SKM-1 (cell line): ENCODE data around the gene SLC8A3.
"Not testable (repeated sequence)": the region's sequence is repeated elsewhere in the genome, so short reads cannot be mapped to it uniquely, and the experiment has no call there.

Experiments used
- DNase-seq: peaks from one replicate; lab custom pipeline; 2025; ENCODE audit not compliant: unreplicated experiment; lab: John Stamatoyannopoulos, UW

SLC8A3 gene, protein sequence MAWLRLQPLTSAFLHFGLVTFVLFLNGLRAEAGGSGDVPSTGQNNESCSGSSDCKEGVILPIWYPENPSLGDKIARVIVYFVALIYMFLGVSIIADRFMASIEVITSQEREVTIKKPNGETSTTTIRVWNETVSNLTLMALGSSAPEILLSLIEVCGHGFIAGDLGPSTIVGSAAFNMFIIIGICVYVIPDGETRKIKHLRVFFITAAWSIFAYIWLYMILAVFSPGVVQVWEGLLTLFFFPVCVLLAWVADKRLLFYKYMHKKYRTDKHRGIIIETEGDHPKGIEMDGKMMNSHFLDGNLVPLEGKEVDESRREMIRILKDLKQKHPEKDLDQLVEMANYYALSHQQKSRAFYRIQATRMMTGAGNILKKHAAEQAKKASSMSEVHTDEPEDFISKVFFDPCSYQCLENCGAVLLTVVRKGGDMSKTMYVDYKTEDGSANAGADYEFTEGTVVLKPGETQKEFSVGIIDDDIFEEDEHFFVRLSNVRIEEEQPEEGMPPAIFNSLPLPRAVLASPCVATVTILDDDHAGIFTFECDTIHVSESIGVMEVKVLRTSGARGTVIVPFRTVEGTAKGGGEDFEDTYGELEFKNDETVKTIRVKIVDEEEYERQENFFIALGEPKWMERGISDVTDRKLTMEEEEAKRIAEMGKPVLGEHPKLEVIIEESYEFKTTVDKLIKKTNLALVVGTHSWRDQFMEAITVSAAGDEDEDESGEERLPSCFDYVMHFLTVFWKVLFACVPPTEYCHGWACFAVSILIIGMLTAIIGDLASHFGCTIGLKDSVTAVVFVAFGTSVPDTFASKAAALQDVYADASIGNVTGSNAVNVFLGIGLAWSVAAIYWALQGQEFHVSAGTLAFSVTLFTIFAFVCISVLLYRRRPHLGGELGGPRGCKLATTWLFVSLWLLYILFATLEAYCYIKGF

DNA sequence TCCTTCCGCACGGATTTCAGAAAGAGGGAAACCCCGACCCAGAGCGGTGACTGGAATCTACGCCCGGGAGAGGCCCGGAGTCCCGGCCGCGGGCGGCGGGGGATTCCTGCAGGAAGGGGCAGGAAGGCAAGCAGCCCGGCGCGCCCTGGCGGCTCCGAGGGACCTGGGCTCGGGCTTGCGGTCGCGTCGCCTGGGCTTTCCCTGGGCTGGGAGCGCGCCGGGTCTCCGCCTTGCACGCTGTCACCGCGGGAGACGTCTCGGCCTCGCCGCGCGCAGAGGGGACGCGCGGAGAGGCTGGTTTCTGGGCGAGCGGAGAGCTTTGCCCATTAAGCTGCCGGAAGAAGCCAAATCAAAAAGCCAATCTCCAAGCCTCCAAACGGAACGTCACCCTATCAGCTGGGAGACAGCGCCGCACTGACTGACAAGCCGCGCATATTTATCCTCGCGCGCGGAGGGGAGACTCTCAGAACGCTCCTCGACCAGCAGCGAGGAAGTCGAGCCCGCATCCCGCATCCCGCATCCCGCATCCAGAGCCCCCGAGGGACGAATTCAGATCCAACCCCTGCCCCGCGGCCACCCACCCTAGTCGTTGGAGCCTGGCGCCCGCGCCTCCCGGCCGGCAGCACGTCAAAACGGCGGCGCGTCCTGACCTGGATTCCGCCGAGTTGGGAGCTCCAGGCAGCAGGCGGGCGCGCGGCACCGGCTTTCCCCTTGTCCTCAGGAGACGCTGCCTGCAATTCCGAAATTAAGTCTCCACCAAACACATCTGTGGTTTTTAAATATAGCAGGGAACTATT is at the start of gene SLC8A3:
Gene SLC8A3, minus strand, starts transcription at position 293 of the 797 bp plus-strand sequence. CDS start 20,529 bp downstream, outside the sequence.
- no peak for DNase-seq

DNA sequence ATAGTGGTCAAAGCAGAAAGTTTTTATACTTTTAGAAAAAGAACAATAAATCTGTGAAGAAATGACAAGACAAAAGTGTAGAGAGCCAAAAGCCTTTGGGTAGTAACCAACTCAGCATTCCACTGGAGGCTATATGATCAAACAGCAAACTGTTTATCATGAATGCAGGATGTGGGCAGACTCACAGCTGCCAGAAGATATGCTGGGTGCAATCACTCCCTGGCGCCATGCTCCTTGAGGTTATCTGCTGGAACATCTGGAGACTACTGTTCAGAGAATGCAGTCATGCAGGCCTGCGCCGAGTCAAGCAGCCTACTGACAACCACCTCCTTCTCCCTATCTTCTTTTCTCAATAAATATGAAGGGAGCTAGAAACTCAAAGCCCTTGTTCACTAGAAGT is 49.0 kb upstream of the SLC8A3 start:
- no peak for DNase-seq

DNA sequence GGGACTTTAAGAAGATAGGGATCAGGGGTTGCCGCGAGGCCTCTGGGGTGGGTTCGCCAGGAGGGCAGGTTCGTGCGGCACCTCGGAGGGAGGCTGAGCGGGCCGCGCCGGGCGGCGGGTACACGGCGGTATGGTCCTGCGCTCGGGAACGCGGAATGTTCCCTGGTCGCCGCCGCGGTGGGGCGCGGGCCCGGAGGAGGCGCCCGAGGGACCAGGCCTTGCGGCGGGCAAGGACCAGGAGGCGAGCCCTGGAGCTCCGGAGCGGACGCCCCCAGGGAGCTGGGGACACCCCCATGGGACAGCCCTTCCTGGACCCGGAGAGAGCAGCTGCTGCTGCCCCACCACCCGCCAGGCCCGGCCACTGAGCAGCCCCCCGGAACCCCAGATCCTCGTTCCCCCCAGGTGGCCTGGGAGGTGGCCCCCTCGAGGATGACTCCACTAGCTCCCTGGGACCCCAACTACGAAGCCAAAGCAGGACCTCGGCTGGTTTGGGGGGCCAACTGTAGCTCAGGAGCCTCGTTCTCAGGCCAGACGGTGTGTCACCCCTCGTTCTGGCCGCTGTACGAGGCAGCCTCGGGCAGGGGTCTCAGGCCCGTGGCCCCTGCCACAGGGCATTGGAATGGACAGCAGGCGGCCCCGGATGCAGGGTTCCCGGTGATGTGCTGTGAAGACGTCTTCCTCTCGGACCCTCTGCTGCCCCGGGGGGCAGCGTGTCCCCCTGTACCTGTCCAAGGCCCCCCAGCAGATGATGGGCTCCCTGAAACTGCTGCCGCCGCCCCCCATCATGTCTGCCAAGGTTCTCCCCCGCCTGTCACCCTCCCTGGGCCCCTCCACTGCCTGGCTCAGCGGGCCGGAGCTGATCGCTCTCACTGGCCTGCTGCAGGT is 45.6 kb upstream of the SLC8A3 start:
- DNase-seq, result no peak

DNA sequence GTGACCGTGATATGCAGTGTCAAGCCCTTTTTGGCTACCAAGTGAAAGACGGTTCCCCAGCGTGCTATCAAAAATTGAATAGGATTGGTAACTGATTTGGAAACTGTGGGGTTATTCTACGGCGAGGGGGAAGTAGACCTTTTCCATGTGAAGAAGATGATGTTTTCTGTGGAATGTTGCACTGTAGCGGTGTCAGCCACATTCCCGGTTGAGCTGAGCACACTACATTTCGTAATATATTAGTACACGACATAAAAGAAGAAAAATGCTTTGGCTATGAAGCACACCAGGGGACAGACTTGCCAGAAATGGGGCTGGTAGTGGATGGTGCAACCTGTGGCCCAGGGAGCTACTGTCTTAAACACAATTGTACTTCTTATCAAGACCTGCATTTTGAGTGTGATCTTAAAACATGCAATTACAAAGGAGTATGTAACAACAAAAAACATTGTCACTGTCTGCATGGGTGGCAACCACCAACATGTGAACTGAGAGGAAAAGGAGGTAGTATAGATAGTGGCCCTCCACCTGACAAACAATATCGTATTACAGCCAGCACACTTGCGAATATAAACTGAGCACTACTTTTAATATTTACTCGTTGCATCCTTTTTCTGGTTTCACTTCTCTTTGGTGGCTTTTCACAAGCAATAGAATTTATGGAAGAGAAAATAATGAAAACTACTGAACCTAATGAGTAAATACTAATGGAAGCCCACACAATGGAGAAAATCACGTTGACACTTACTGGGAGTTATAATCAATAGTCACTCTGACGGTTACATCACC is 43.2 kb upstream of the SLC8A3 start:
- DNase-seq, result not testable (repeated sequence)

DNA sequence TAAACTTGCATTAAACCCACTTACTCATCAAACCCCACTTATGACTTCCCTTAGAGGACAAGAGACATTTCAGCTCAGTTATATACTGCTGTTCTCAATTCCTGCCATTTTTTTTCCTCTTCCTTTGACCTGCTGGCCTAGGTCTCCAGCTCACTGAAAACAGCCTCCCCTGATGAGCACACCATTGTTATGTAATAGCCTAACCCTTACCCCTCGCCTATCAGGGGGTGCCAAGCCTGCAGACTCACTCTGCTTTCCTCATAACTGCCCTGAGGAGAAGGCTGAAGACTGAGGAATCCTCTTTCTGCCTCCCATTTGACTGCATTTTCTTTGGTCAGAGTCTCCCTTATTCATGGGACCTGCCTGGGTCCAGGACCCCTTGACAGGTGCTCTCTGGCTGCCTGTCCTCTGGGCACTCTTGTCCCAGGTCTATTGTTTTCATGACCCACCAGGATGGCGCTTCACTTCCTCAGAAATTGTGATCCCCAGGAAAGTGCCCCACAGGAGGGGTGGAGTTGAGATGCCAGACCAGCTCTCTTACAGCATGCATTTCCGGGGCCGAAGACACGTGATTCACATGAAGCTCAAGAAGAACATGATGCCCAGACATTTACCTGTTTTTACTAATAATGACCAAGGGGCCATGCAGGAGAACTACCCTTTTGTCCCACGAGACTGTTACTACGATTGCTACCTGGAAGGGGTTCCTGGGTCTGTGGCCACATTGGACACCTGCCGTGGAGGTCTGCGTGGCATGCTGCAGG is 41.3 kb upstream of the SLC8A3 start:
- not testable (repeated sequence) for DNase-seq

DNA sequence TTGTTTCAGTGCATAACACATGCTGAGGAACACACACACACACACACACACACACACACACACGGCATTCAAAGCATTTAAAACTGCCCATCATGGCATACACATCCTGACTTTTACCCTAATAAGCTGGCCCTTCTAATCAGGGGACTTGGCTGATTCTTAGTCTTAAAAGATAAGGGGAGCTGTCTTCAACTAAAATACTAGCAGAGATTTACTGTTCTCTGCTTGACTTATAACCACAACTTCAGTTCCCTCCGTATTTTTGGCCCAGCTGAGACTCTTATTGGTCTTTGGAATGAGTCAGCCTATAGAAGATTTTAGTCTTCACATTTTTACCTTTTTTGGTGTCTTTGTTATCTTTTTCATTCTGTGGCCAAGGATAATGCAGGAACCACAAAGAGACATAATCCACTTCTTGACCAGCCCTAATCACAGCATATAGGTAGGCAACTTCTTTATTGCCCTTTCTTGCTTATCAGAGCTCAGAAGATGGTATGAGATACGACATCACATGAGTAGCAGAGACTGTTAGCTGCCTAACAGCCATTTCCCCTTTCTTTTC is 25.1 kb upstream of the SLC8A3 start:
- no peak for DNase-seq

DNA sequence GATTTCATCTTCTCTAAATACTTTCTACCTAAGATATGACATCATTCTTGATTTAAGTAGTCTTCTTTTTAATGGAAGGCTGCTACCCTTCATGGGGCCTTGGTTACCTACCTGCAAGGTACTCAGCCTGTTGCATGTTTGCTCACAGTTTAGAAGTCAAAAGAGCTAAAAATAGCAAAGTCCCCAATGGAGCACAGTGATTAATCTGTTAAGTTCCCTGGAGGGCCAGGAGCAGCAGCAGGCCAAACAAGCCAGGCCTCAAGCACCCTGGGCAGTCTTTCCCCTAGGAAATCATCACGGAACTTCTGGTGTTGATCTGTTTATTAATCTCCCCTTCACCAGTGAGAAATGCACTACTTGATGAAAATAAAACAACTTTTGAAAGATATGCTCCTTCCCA is 24.0 kb upstream of the SLC8A3 start:
- no peak for DNase-seq

DNA sequence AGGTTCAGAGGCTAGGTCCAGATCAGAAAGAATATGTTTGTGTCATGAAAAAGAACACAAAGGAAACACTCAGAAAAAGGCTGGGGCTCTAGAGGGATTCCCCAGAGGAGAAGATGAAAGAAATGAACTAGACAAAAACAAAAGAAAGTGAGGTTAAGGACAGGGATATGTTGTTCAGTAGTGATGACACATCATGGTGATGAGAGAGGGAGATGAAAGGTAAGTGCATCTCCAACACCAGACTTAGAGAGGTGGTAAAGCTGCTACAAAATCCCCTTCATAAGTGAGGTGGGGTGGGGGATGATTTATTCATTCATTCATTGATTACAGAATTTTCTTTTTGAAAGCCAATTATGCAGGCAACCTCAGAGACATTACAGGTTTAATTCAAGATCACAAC is 19.6 kb upstream of the SLC8A3 start:
- no peak for DNase-seq

DNA sequence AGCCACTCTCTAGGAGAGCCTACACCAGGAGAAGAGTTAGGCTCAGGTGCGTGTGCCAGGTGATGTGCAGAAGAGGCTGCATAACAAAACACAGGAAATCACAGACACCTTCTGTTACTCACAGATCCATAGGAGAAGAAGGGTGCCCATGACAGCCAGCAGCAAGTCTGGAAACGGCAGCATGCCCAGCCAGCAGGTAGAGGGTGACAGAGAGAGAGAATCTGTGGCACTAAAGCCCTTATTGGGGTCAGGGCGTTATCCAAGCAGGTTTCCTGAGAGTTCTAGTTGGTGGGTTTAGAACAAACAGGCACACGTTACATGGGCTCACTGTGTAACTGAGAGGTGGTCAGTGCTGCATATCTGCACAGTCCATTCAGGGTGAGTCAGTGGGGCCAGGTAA is 14.9 kb upstream of the SLC8A3 start:
- DNase-seq, result no peak

DNA sequence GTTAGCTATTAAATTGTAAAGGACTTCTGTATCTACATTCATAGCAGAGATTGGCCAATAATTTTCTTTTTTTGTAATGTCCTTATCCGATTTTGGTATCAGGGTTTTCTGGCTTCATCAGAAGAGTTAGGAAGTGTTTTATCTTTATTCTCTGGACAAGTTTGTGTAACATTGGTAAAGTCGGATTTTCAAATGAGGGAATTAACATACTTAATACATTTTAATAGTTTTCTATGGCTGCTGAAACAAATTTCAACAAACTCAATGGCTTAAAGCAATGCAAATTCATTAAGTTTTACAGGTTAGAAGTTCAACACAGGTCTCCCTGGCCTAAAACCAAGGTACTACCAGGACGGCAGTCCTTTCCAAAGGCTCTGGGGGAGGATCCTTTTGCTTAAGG is 13.2 kb upstream of the SLC8A3 start:
- no peak for DNase-seq

DNA sequence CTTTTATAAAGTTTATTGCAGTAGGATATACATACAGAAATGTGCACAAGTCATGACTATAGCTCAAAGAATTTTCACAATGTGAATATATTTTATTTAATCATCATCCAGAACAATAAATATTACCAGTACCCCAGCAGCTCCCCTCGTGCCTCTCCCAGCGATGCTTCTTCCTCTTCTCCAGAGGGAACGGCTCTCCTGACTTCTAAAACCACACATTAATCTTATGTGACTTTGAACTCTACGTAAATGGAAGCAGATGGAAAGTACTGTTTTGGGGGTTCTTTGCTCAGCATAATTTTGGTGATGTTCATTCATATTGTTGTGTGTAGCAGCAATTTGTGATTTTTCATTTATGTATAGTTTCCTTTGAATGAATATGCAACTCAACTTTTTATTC is 4.6 kb upstream of the SLC8A3 start:
- DNase-seq, result no peak

DNA sequence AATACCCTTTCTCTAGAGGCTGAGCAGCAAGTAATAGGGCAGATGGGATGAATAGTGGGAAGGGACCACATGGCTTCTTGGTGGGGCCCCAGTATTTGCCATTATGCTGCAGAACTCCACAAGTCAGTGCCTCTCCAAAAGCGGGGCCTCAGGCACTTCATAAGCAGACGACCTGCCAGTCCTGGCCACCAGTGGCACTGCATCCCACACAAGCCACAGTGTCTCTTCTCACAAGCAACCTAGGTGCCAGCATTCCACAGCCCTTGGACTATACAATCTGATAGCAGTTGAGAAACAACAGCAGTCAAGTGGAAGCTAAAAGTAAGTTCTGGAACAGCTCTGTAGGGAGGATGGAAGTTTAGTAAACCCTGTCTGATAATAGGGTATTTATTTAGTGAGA is 4.2 kb upstream of the SLC8A3 start:
- DNase-seq, result no peak

DNA sequence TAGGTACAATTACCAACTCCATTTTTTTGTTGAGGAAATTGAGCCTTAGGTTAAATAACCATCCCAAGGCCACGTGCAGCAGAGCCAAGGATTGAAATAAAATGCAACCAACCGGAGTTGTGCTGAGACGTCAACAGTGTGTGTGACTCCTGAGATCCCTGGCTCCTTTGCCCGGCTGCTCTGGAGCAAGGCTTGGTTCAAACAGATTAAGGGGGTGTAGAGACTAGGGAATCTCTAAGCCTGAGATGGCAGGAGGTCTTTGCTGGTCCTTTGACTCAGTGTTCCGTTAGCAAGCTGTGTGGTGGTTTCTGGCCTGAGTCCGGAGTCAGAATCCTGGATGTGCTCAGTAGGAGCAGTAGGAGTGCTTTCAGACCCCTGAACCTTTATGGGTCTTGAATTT is 1.4 kb upstream of the SLC8A3 start:
- no peak for DNase-seq

DNA sequence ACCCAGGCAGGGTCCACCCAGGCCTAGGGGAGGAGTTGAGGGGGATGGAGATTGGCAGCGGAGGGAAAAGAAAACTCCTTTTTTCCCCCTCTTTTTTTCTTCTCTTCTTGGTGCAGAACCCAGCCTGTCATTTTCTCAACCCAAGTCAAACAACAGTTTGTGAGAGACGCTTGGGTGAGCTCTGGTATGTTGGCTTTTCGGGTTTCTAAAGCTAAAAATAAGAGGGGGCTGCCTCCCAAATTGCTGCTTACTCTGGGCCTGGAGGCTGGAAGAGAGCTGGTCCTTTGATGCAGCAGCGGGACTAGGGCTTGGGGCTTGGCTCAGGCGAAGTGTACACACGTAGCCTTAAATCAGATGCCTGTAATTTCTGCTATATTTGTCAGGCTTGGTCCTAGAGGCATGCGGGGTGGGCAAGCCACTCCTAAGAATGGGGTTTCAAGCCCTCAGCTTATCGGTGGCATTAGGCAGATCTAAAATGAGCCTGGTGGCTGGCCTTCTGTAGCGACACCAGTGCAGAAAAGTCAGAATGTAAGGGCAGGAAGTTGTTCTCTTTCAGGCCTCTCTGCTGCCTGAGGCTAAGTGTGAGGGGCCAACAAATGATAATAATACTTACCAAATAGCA is 816 bp upstream of the SLC8A3 start:
- DNase-seq, result no peak

DNA sequence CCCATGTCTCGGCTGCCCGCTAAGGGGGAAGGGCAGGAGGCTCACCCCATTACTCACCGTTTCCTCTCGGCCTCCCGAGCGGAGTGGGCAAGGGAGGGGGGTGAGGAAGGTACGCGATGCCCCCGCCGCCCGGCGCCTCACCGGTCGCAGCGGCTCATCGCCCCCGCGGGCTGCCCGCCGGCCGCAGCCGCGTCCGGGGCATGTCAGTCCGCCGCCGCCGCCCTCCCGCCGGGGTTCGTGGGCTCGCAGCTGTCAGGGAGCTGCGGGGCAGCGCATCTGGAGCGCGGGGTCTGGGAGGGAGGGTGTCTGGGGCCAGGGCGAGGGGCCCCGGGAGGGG is 461 bp downstream of the SLC8A3 start:
- DNase-seq, result no peak

DNA sequence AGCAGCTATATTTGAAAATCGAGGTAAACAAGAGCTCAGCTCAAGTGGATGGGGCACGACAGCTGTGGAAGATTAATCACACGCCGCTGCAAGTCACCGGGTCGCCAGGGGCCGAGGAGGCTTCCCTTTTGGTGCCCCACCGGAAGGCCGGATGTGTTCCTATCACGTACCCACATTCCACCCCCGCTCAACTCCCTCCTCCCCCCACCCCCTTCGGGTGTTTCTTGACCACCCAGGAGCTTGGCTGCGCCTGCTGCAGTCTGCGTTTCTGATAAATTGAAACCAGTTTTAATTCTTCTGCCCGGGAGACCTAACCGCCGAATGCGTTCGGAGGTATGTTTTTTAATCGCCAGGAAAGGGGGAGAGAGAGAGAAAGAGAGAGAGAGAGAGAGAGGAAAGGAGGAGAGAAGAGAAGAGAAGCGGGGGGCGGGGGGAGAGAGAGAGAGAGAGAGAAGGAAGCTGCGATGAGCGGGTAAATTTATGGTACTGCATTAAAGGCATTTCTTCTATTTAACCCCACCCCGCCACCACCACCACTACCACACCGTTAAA is 1.8 kb downstream of the SLC8A3 start:
- DNase-seq, result no peak

DNA sequence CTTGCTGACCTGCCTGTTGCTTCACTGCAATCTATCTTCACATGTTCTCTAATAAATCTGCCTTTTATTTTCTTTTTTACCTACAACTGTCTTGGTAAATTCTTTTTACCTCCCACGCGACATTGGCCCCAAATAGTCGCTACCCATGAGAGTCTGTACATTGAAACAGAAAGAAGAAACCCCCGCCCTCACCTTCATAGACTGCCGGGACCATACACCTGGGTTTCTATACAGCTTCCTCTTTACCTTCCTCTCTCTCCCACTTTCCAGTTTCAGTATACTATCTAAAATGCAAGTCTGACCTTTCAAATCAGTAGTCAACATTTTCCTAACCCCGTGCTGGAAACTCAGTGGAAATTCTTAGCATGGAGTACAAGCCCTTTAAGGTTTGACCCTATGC is 4.8 kb downstream of the SLC8A3 start:
- DNase-seq, result no peak

DNA sequence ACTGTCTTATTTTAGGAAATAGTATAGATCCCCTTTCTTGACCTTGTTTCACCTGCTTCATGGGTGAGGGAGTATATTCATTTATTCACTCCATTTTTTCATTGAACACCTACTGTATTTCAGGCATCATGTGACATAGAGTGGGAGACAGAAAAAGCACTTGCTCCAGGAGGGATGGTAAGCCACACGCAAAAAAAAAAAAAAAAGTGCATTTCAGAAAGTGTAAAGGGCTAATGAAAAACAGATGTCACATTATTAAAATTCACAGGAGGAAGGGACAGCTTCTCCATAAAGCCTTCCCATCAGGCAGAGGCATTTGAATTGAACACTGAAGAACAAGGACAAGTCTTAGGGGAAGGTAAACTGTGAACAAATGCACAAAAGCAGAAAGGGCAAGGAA is 7.5 kb downstream of the SLC8A3 start:
- no peak for DNase-seq
